ENCODE data around the gene MYO1D. TPM values are rescaled to one million over a fixed set of nuclear protein-coding genes. Genes with fewer than 3 reads are reported as not detected.

Gene MYO1D
- total RNA-seq, 1 donor from 2014 or later, result 11.9 TPM

DNA sequence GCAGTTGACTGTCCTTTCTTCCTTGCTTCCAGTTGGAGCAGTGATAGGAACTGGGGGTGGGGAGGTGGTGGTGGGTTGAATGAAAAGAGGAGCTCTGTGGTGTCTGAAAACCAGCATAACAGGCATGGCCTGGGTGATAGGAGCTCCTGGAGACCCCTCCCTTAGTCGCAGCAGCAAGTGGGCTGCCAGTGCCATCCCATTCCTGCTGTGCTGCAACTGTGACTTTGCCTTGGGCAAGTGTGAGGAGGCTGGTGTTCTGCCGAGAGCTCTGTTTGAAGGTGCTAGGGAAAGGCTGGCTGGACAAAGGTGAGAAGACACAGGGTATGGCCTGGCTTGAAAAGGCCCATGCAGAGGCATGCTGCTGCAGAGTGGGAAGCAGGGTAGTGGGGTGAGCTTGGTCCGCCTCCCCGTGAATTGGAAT, 392.9 kb downstream of the MYO1D start:
- no peak for DNase-seq (ENCODE audit: low read depth, low spot score)
- peaks cover 43% of the 10 kb centered on the region for H3K4me1 Mint-ChIP-seq
- peak overlapping the region; percentile 36 for H3K27ac Mint-ChIP-seq (ENCODE audit: unreplicated experiment)

DNA sequence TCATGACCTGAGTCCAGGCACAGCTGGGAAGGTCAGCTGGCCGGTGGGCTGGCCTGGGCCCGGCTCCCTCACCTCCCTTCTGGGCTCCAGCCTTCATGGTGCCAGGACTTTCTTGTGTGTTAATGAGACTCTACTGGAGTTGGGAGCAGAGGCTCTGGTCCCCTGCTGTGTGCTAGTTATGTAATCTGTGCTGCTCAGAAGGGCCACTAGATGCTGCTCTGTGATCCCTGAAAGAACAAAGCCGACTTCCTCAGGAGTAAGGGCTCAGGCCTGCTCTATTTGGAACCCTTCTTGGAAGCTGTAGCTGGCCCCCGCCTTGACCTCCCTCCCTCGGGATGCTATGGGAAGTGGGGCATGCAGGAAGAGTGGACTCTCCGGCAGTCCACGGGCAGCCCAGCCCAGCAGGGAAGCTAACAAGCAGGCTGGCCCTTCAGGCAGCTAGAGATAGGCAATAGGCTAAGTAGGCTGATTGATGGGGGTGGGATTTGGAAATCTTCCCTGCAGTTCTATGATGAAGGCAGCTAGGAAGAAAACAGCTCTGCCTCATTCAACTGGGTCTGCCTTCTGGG, 393.4 kb downstream of the MYO1D start:
- TF ChIP-seq CTCF (conservative IDR thresholded peaks at IDR 0.05), result peak; percentile 69
- H3K4me1 Mint-ChIP-seq, result peaks cover 38% of the 10 kb centered on the region
- H3K4me3 Mint-ChIP-seq, result peak overlapping the region; percentile 83
- DNase-seq (ENCODE audit: low read depth, low spot score), result peak; percentile 42
- no peaks in the 10 kb centered on the region for H3K27me3 Mint-ChIP-seq (ENCODE audit: low read depth)
- peaks cover 6% of the 10 kb centered on the region for H3K36me3 Mint-ChIP-seq (ENCODE audit: low read depth)
- H3K27ac Mint-ChIP-seq (ENCODE audit: unreplicated experiment), result peak overlapping the region; percentile 20
- H3K9me3 Mint-ChIP-seq, result no peaks in the 10 kb centered on the region

More for the DNA sequence above, 392.9 kb downstream of the MYO1D start:
- Mint-ChIP-seq H3K27me3 (ENCODE audit: low read depth) (no peaks in the 10 kb centered on the region), H3K36me3 (ENCODE audit: low read depth) (peaks cover 6% of the 10 kb centered on the region), H3K9me3 (no peaks in the 10 kb centered on the region), H3K4me3 (peak overlapping the region; percentile 83)
- TF ChIP-seq CTCF (conservative IDR thresholded peaks at IDR 0.05), result no peak

- H3K9me3 Mint-ChIP-seq, result no peaks in the 10 kb centered on the region
- H3K27ac Mint-ChIP-seq (ENCODE audit: unreplicated experiment), result no peak overlapping the region
- peaks cover 30% of the 10 kb centered on the region for H3K4me1 Mint-ChIP-seq
- peaks cover 2% of the 10 kb centered on the region for H3K36me3 Mint-ChIP-seq (ENCODE audit: low read depth)
- DNase-seq (ENCODE audit: low read depth, low spot score), result no peak
- no peak for TF ChIP-seq CTCF (conservative IDR thresholded peaks at IDR 0.05)
- H3K4me3 Mint-ChIP-seq, result peak overlapping the region; percentile 45
- no peaks in the 10 kb centered on the region for H3K27me3 Mint-ChIP-seq (ENCODE audit: low read depth)
Observed at GRCh38 chr17:32482568-32483320, 394.2 kb downstream of the MYO1D start.

GRCh38 chr17:32481193-32481592, 395.7 kb downstream of the MYO1D start:
- no peaks in the 10 kb centered on the region for H3K36me3 Mint-ChIP-seq (ENCODE audit: low read depth)
- peaks cover 26% of the 10 kb centered on the region for H3K4me1 Mint-ChIP-seq
- H3K27me3 Mint-ChIP-seq (ENCODE audit: low read depth), result no peaks in the 10 kb centered on the region

DNA sequence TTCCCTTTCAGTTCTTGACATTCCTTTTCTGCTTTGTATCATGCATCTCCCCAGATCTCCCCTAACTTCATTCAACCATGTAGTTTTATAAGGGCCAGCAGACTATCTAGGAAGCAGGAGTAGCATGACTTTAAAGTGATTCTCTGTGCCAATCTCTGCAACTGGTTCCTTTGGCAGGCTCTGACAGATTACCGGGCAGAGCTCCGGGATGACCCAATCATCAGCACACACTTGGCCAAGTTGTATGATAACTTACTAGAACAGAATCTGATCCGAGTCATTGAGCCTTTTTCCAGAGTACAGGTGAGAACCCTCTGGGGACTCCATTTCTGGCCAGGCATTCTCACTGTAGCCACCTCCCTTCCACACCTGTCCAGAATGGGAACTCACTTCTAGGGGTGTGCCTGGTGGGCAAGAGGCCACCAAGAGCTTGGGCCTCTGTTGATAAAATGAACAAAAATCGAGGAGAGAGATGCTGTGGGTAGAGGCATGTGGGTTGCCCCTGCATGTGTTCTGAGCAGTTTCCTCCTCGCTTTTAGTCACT, 397.8 kb downstream of the MYO1D start:
- Mint-ChIP-seq H3K9me3 (no peaks in the 10 kb centered on the region), H3K27me3 (ENCODE audit: low read depth) (no peaks in the 10 kb centered on the region), H3K27ac (ENCODE audit: unreplicated experiment) (peak overlapping the region; percentile 1), H3K4me1 (peaks cover 15% of the 10 kb centered on the region), H3K4me3 (no peak overlapping the region), H3K36me3 (ENCODE audit: low read depth) (peaks cover 5% of the 10 kb centered on the region)
- TF ChIP-seq CTCF (conservative IDR thresholded peaks at IDR 0.05), result no peak
- DNase-seq (ENCODE audit: low read depth, low spot score), result no peak

More at GRCh38 chr17:32481193-32481592, 395.7 kb downstream of the MYO1D start:
- no peak for TF ChIP-seq CTCF (conservative IDR thresholded peaks at IDR 0.05)
- Mint-ChIP-seq H3K9me3 (no peaks in the 10 kb centered on the region), H3K4me3 (no peak overlapping the region), H3K27ac (ENCODE audit: unreplicated experiment) (no peak overlapping the region)
- DNase-seq (ENCODE audit: low read depth, low spot score), result no peak
